Measurements from ENCODE around the gene OTUD1. TPM values are rescaled to one million over a fixed set of nuclear protein-coding genes. Genes with fewer than 3 reads are reported as not detected.
A peak's percentile ranks its signal among the peaks of the same experiment; 100 is the strongest.

OTUD1 gene
- total and polyA plus RNA-seq, 2 of the 4 experiments (the other 2 are of a cell fraction): 1.3 to 1.4 TPM

DNA sequence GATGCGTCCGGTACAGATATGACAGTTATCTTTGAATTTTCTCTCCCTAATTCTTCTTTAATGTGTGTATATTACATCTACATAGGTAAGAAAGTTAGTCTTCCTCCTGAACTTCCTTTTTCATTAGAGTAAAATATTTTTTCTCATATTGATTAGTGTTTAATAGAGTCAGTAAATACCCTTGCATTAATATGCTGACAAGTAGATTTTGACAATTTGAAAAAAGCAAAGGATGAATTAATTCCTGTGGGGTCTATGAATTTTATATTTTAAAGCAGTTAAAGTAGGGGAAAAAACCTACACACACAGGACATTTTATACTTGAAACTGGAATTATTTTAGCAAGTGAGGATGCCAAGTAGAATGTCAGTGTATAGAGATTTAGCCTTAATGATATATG, 9.4 kb downstream of the OTUD1 start:
- Histone ChIP-seq H2BK120ac (ENCODE audit: low read depth, low read length) (no peak overlapping the region), H2BK20ac (ENCODE audit: low read depth, low read length) (no peak overlapping the region), H3K18ac (ENCODE audit: low read depth, low read length) (no peak overlapping the region), H3K9me3 (ENCODE audit: control insufficient read depth, insufficient read depth, low read length) (no peaks in the 10 kb centered on the region), H3K4me2 (ENCODE audit: low read depth, low read length) (no peak overlapping the region), H4K91ac (ENCODE audit: insufficient read depth, low read depth, low read length) (no peak overlapping the region), H2AFZ (replicated peaks; ENCODE audit: low read length, poor library complexity) (no peak overlapping the region), H3K56ac (ENCODE audit: extremely low read depth, insufficient read depth, low read length) (no peak overlapping the region), H3K27ac (ENCODE audit: insufficient read depth, low read length) (no peak overlapping the region), H4K5ac (ENCODE audit: low read depth, low read length) (no peak overlapping the region), H2BK15ac (ENCODE audit: low read depth, low read length) (no peak overlapping the region), H3K36me3 (ENCODE audit: control insufficient read depth, insufficient read depth, low read length) (no peaks in the 10 kb centered on the region; the same call in 1 of the 2 replicates), H3K9me1 (ENCODE audit: insufficient read depth, low read length) (peaks cover 4% of the 10 kb centered on the region; the same call in 1 of the 2 replicates), H3K4ac (ENCODE audit: low read depth, low read length) (no peak overlapping the region), H3K4me1 (ENCODE audit: control insufficient read depth, insufficient read depth, low read length) (no peaks in the 10 kb centered on the region), H2AK5ac (ENCODE audit: low read depth, low read length) (no peak overlapping the region), H3K9ac (ENCODE audit: low read depth, low read length) (no peak overlapping the region), H2AK9ac (replicated peaks; ENCODE audit: low read depth, low read length, poor library complexity) (no peak overlapping the region), H3K27me3 (ENCODE audit: control insufficient read depth, insufficient read depth, low read length) (no peaks in the 10 kb centered on the region), H3K4me3 (ENCODE audit: insufficient read depth, low read depth, low read length) (no peak overlapping the region), H4K20me1 (ENCODE audit: insufficient read depth, low read length) (0 out of 2 replicates have a peak, but pooled peaks cover 1% of the 10 kb centered on the region), H3K23ac (ENCODE audit: low read depth, low read length) (no peak overlapping the region), H3K79me1 (ENCODE audit: low read depth in 1 of 2, low read length in 2 of 2) (0 out of 4 replicates have a peak, but pooled peaks cover 0 to 5% of the 10 kb centered on the region in 2 experiments), H3K14ac (replicated peaks; ENCODE audit: low read depth, low read length) (no peak overlapping the region), H4K8ac (ENCODE audit: low read depth in 2 of 2, low read length in 2 of 2) (no peak overlapping the region), H2BK5ac (ENCODE audit: low read depth, low read length, poor library complexity, severe bottlenecking) (no peak overlapping the region)
- TF ChIP-seq POLR2A (IDR thresholded peaks at IDR 0.05; ENCODE audit: low read depth, low read length) (no peak), MAFK (IDR thresholded peaks at IDR 0.05; ENCODE audit: low read depth, low read length) (peak; percentile 82)
- POLR2A ChIA-PET (ENCODE audit: unreplicated experiment): no interaction called here
- BruUV-seq (replicated peaks): no TSS peak
- CTCF ChIA-PET: no interaction called here
- ATAC-seq (ENCODE audit: low read depth) (no peak), DNase-seq (no peak)
- in situ Hi-C loops (cut with MboI; ENCODE audit: low sequenced_read_pairs) (no loop called here), intact Hi-C loops (cut with micrococcal nuclease) (no loop called here), dilution Hi-C loops (cut with HindIII; ENCODE audit: low sequenced_read_pairs, unreplicated experiment) (no loop called here)
- no CpG with 5 or more reads among the region's 2 CpGs for whole genome bisulfite sequencing, 2 experiments (ENCODE audit: extremely low coverage in 2 of 2, insufficient read length in 1 of 2)

Measured in IMR-90 (cell line).